KMS-11 (cell line): Measurements from ENCODE around the gene GLDC.

Experiments
- H2AFZ ChIP-seq: fragments of 200-600 bp; sonication (generic); 2 replicates; pipeline ENCODE4 v1.6.1; 2016; ENCODE audit warnings: antibody characterized with exemption, mixed run types, low read depth
- H3K27ac ChIP-seq: fragments of 200-600 bp; sonication (generic); 2 replicates; pipeline ENCODE4 v1.6.1; 2016; ENCODE audit warnings: mild to moderate bottlenecking, mixed run types
- H3K27me3 ChIP-seq: fragments of 200-600 bp; sonication (generic); 2 replicates; pipeline ENCODE4 v1.6.1; 2017; ENCODE audit warnings: mild to moderate bottlenecking, low read depth, mixed run types, moderate library complexity; ENCODE audit not compliant: insufficient read depth
- H3K36me3 ChIP-seq: fragments of 200-600 bp; sonication (generic); 2 replicates; pipeline ENCODE4 v1.6.1; 2017; ENCODE audit warnings: mild to moderate bottlenecking, mixed run types; ENCODE audit not compliant: insufficient read depth
- H3K4me1 ChIP-seq: fragments of 200-600 bp; sonication (generic); 2 replicates; pipeline ENCODE4 v1.6.1; 2016; ENCODE audit warnings: mild to moderate bottlenecking, low read depth, mixed run types; ENCODE audit not compliant: poor library complexity, severe bottlenecking
- H3K4me2 ChIP-seq: fragments of 200-600 bp; sonication (generic); 2 replicates; pipeline ENCODE4 v1.7.0; 2016; ENCODE audit warnings: mild to moderate bottlenecking, mixed run types
- H3K4me3 ChIP-seq: fragments of 200-600 bp; sonication (generic); IDR thresholded peaks from 2 replicates; pipeline ENCODE4 v1.6.1; 2017; ENCODE audit warnings: low read depth, low read length, mixed read lengths; ENCODE audit not compliant: insufficient read depth
- H3K79me2 ChIP-seq: fragments of 200-600 bp; sonication (generic); 2 replicates; pipeline ENCODE4 v1.6.1; 2016; ENCODE audit warnings: low read depth, mixed run types; ENCODE audit not compliant: insufficient read depth
- H3K9ac ChIP-seq: fragments of 200-600 bp; sonication (generic); 2 replicates; pipeline ENCODE4 v1.6.1; 2016; ENCODE audit warnings: mild to moderate bottlenecking, mixed run types
- H4K20me1 ChIP-seq: fragments of 200-600 bp; sonication (generic); 2 replicates; pipeline ENCODE4 v1.6.1; 2016; ENCODE audit warnings: mild to moderate bottlenecking, mixed run types; ENCODE audit not compliant: insufficient read depth
- CTCF ChIP-seq: fragments of 200-600 bp; sonication (generic); conservative IDR thresholded peaks from 2 replicates; pipeline ENCODE4 v1.6.1; 2017; ENCODE audit warnings: low read depth, mild to moderate bottlenecking, antibody characterized with exemption, low read length, moderate library complexity, mixed read lengths

Gene GLDC

GRCh38 chr9:6641961-6642360, 3.6 kb downstream of the GLDC start:
- TF ChIP-seq CTCF: no peak
- H3K4me2 ChIP-seq: no peak overlapping the region
- H3K27me3 ChIP-seq: 0 out of 2 replicates have a peak, but pooled peaks cover 5% of the 10 kb centered on the region
- H3K36me3 ChIP-seq: no peaks in the 10 kb centered on the region
- no peak overlapping the region for H3K27ac ChIP-seq
- H3K9ac ChIP-seq: no peak overlapping the region
- H3K4me1 ChIP-seq: no peaks in the 10 kb centered on the region
- H2AFZ ChIP-seq: no peak overlapping the region
- no peaks in the 10 kb centered on the region for H3K79me2 ChIP-seq
- H3K4me3 ChIP-seq: no peak overlapping the region
- no peaks in the 10 kb centered on the region for H4K20me1 ChIP-seq

- no peak overlapping the region for H2AFZ ChIP-seq
- no peaks in the 10 kb centered on the region for H3K4me1 ChIP-seq
- no peaks in the 10 kb centered on the region for H3K79me2 ChIP-seq
- H3K27me3 ChIP-seq: 0 out of 2 replicates have a peak, but pooled peaks cover 5% of the 10 kb centered on the region
- no peaks in the 10 kb centered on the region for H3K36me3 ChIP-seq
- no peak overlapping the region for H3K27ac ChIP-seq
- H3K9ac ChIP-seq: no peak overlapping the region
- H4K20me1 ChIP-seq: no peaks in the 10 kb centered on the region
- no peak overlapping the region for H3K4me2 ChIP-seq
- H3K4me3 ChIP-seq: no peak overlapping the region
- TF ChIP-seq CTCF: no peak
These were observed 4.0 kb downstream of the GLDC start for GRCh38 chr9:6641561-6641960.

GRCh38 chr9:6641056-6641455, 4.5 kb downstream of the GLDC start:
- H3K79me2 ChIP-seq: no peaks in the 10 kb centered on the region
- no peak overlapping the region for H2AFZ ChIP-seq
- H3K36me3 ChIP-seq: no peaks in the 10 kb centered on the region
- no peak overlapping the region for H3K27ac ChIP-seq
- no peak for TF ChIP-seq CTCF
- H3K4me3 ChIP-seq: no peak overlapping the region
- H3K9ac ChIP-seq: no peak overlapping the region
- H3K4me2 ChIP-seq: no peak overlapping the region
- H3K4me1 ChIP-seq: no peaks in the 10 kb centered on the region
- H3K27me3 ChIP-seq: 0 out of 2 replicates have a peak, but pooled peaks cover 5% of the 10 kb centered on the region
- no peaks in the 10 kb centered on the region for H4K20me1 ChIP-seq

GRCh38 chr9:6640268-6641051, 5.1 kb downstream of the GLDC start:
- Histone ChIP-seq H2AFZ (no peak overlapping the region), H3K4me3 (no peak overlapping the region), H3K36me3 (no peaks in the 10 kb centered on the region), H3K9ac (no peak overlapping the region), H3K27me3 (0 out of 2 replicates have a peak, but pooled peaks cover 5% of the 10 kb centered on the region), H3K79me2 (no peaks in the 10 kb centered on the region), H3K27ac (no peak overlapping the region), H3K4me2 (no peak overlapping the region), H4K20me1 (no peaks in the 10 kb centered on the region), H3K4me1 (no peaks in the 10 kb centered on the region)
- no peak for TF ChIP-seq CTCF
